Subcutaneous abdominal adipose tissue (tissue), 5 donors: Measurements from ENCODE around the gene CLCN3.
"Not testable (repeated sequence)": the region's sequence is repeated elsewhere in the genome, so short reads cannot be mapped to it uniquely, and the experiment has no call there.

ENCODE experiments used
- H3K27ac ChIP-seq: one replicate; pipeline ENCODE4 v1.7.0; 2013; ENCODE audit warnings: low read depth, mild to moderate bottlenecking, inconsistent platforms, low read length, moderate library complexity
- H3K27me3 ChIP-seq, 5 donors: one replicate each; pipeline ENCODE4 v1.7.0; 2013; ENCODE audit warnings: low read length in 5 of 5, inconsistent platforms in 1 of 5; ENCODE audit not compliant: control insufficient read depth in 5 of 5, insufficient read depth in 4 of 5
- H3K36me3 ChIP-seq, 5 donors: one replicate each; pipeline ENCODE4 v1.7.0; 2013; ENCODE audit warnings: low read length in 5 of 5; ENCODE audit not compliant: control insufficient read depth in 5 of 5, insufficient read depth in 5 of 5
- H3K4me1 ChIP-seq, 5 donors: one replicate each; pipeline ENCODE4 v1.7.0; 2013; ENCODE audit warnings: low read length in 5 of 5, mild to moderate bottlenecking in 3 of 5, moderate library complexity in 1 of 5; ENCODE audit not compliant: control insufficient read depth in 5 of 5, insufficient read depth in 5 of 5
- H3K4me3 ChIP-seq, 5 donors: one replicate each; pipeline ENCODE4 v1.7.0; 2013; ENCODE audit warnings: low read length in 5 of 5, low read depth in 1 of 5
- H3K9ac ChIP-seq, 5 donors: one replicate each; pipeline ENCODE4 v1.7.0; 2013; ENCODE audit warnings: low read length in 5 of 5, mild to moderate bottlenecking in 4 of 5, moderate library complexity in 3 of 5
- H3K9me3 ChIP-seq, 5 donors: one replicate each; pipeline ENCODE4 v1.7.0; 2013; ENCODE audit warnings: low read length in 5 of 5; ENCODE audit not compliant: control insufficient read depth in 5 of 5
- donor health status: healthy.
- donor health status: healthy.
- donor health status: healthy.
- donor health status: healthy.
- donor health status: healthy.

CLCN3 gene

GRCh38 chr4:169616846-169617245 is 3.5 kb upstream of the CLCN3 start:
- peaks cover 7 to 33% (median 30%) of the 10 kb centered on the region in 5 donors for H3K4me1 ChIP-seq
- H3K9ac ChIP-seq, result peak overlapping the region in 1 of 5 donors; percentile 24
- H3K27me3 ChIP-seq, result peaks cover 0 to 5% (median 0%) of the 10 kb centered on the region in 5 donors
- H3K36me3 ChIP-seq, result peaks cover 0 to 2% (median 0%) of the 10 kb centered on the region in 5 donors
- no peak overlapping the region for H3K4me3 ChIP-seq
- H3K9me3 ChIP-seq, result no peaks in the 10 kb centered on the region
- H3K27ac ChIP-seq, result no peak overlapping the region

DNA sequence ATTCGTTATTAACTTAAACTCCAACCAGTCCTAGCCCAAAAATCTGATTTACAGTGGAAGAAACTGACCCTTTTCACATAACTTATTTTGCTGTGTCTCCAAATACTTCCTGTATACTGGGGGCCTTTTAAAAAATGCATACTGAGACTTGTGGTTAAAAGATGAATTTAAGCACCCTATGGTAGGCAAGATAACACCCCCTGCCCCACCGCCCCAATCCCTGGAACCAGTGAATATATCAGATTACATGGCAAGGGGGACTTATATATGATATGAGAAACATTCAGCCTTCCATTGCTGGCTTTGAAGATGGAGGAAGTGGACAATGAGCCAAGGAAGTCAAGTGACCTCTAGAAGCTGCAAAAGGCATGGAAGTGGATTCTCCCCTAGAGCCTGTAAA is 3.1 kb upstream of the CLCN3 start:
- H3K9ac ChIP-seq, result peak overlapping the region in 1 of 5 donors; percentile 24
- H3K4me3 ChIP-seq, result no peak overlapping the region
- H3K4me1 ChIP-seq, result peaks cover 8 to 35% (median 33%) of the 10 kb centered on the region in 5 donors
- peaks cover 0 to 2% (median 0%) of the 10 kb centered on the region in 5 donors for H3K36me3 ChIP-seq
- H3K27ac ChIP-seq, result no peak overlapping the region
- H3K9me3 ChIP-seq, result no peaks in the 10 kb centered on the region
- peaks cover 0 to 5% (median 0%) of the 10 kb centered on the region in 5 donors for H3K27me3 ChIP-seq

DNA sequence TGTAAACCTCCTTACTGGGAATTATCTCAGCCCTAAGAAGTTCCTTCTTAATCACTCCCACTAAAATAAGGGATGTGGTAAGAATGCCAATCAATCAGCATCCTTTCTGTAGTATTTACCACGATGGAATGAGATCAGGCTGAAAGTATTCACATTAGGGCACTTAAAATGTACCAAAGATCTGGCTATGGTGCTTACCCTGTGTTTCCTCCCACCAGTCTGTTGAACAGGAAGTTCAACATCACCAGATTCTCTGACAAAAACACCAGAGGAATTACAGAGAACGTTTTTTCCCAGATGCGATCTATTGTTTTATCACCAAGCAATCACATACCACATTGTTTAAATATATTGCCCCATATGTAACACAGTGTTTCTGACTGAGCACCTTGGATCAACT is 2.1 kb upstream of the CLCN3 start:
- Histone ChIP-seq H3K27ac (no peak overlapping the region), H3K27me3 (peaks cover 0 to 5% (median 0%) of the 10 kb centered on the region in 5 donors), H3K4me3 (no peak overlapping the region), H3K9ac (no peak overlapping the region), H3K36me3 (peaks cover 0 to 2% (median 0%) of the 10 kb centered on the region in 5 donors), H3K4me1 (peaks cover 8 to 33% (median 31%) of the 10 kb centered on the region in 5 donors), H3K9me3 (no peaks in the 10 kb centered on the region)

GRCh38 chr4:169618986-169619385 is 1.4 kb upstream of the CLCN3 start:
- no peak overlapping the region for H3K27ac ChIP-seq
- peak overlapping the region in 2 of 5 donors; percentile 73 to 94 for H3K9ac ChIP-seq
- no peaks in the 10 kb centered on the region for H3K9me3 ChIP-seq
- peaks cover 8 to 30% (median 29%) of the 10 kb centered on the region in 5 donors for H3K4me1 ChIP-seq
- peaks cover 0 to 2% (median 0%) of the 10 kb centered on the region in 5 donors for H3K36me3 ChIP-seq
- H3K27me3 ChIP-seq, result peaks cover 0 to 5% (median 0%) of the 10 kb centered on the region in 5 donors
- H3K4me3 ChIP-seq, result peak overlapping the region in 2 of 5 donors; percentile 84 to 91

DNA sequence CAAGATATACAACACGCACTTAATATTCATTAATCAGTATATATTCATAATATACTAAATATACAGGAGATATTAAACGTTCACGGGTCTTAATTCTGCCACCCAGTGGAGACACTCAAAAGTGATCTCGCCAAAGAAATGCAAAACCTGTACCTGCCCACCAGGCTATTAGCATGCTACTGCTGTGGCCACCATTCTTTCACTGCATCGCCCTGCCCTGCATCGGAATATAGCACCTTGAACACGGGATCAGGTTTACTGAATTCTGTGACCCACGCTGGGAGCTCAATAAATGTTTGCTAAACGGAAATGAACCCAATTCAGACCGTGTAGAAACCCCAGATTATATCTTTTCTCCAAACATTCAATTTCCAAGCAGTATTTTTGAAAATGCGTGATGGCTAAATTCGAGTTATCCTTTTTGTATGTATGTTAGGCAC is 840 bp upstream of the CLCN3 start:
- no peaks in the 10 kb centered on the region for H3K9me3 ChIP-seq
- peak overlapping the region; percentile 78 to 96 (median 84) for H3K4me3 ChIP-seq
- peak overlapping the region; percentile 73 to 94 (median 88) for H3K9ac ChIP-seq
- H3K27me3 ChIP-seq, result peaks cover 0 to 5% (median 0%) of the 10 kb centered on the region in 5 donors
- peaks cover 0 to 2% (median 0%) of the 10 kb centered on the region in 5 donors for H3K36me3 ChIP-seq
- H3K27ac ChIP-seq, result peak overlapping the region; percentile 91
- peaks cover 8 to 30% (median 29%) of the 10 kb centered on the region in 5 donors for H3K4me1 ChIP-seq

- no peaks in the 10 kb centered on the region for H3K9me3 ChIP-seq
- peak overlapping the region; percentile 91 for H3K27ac ChIP-seq
- peaks cover 0 to 2% (median 0%) of the 10 kb centered on the region in 5 donors for H3K36me3 ChIP-seq
- peaks cover 0 to 5% (median 0%) of the 10 kb centered on the region in 5 donors for H3K27me3 ChIP-seq
- H3K4me3 ChIP-seq, result peak overlapping the region; percentile 78 to 93 (median 84)
- H3K9ac ChIP-seq, result peak overlapping the region; percentile 87 to 96 (median 90)
- H3K4me1 ChIP-seq, result peaks cover 8 to 30% (median 29%) of the 10 kb centered on the region in 5 donors
These were observed 486 bp downstream of the CLCN3 start for GRCh38 chr4:169620880-169621248.

DNA sequence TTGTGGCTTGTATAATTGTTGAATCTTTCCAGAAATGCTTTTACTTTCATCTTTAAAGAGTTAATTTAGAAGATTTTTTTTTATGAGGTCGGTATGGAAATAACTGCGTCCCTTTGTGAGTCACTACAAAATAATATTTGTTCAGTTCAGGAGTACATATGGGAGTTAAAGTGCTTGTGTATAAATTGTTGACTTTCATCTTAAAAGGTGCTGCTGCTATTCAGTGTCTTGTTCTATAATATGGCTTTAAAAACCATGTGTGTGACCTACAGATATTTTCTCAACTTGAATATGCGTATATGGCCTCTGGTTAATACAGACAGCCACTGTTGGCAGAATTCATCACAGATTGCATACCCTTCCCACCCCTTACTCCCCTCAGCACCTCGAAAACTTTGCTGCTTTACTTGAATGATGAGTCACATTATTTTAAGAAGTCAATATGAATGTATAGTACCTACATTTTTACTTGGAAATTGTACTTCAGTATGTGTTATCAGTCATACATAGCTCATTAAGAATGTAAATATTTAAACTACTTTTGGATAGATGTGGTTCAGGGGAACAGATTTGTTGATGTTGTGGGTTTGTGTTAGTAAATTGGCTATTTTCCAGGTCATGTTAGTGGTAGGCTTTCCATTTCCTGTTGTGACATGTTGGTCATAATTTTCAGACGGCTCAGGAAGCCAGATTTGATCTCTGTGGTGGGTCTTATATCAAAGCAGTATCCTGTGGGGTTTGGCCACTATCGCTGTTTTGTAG is 1.5 kb downstream of the CLCN3 start:
- Histone ChIP-seq H3K9ac (peak overlapping the region in 2 of 5 donors; percentile 4 to 30), H3K4me1 (peaks cover 8 to 30% (median 29%) of the 10 kb centered on the region in 5 donors), H3K9me3 (no peaks in the 10 kb centered on the region), H3K36me3 (peaks cover 0 to 2% (median 0%) of the 10 kb centered on the region in 5 donors), H3K27ac (no peak overlapping the region), H3K27me3 (peaks cover 0 to 5% (median 0%) of the 10 kb centered on the region in 5 donors), H3K4me3 (peak overlapping the region; percentile 16 to 93 (median 79))

DNA sequence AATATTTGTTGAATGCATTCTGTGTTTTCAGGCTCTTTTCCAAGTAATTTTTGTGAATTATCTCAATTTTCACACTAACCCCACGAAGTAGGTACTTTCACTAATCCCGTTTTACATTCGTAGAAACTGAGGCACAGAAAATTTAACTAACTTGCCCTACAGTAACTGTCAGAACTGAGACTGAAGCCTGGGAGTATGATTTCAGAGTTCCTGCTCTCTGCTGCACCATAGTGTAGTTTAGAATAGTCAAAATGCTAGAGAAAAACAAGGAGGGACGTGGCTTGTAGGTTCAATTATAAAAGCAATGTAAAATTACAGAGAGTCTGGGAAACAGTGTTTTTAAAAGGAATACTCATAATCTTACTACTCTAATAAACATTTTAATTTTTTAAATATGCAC is 2.2 kb downstream of the CLCN3 start:
- Histone ChIP-seq H3K9ac (peak overlapping the region in 2 of 5 donors; percentile 26 to 35), H3K27me3 (peaks cover 0 to 5% (median 0%) of the 10 kb centered on the region in 5 donors), H3K4me1 (peaks cover 8 to 30% (median 29%) of the 10 kb centered on the region in 5 donors), H3K9me3 (no peaks in the 10 kb centered on the region), H3K27ac (no peak overlapping the region), H3K36me3 (peaks cover 0 to 2% (median 0%) of the 10 kb centered on the region in 5 donors), H3K4me3 (no peak overlapping the region)

- peaks cover 8 to 30% (median 29%) of the 10 kb centered on the region in 5 donors for H3K4me1 ChIP-seq
- H3K4me3 ChIP-seq, H3K27me3 ChIP-seq, H3K36me3 ChIP-seq, H3K9ac ChIP-seq, H3K27ac ChIP-seq, H3K9me3 ChIP-seq: not testable (repeated sequence)
These were observed 3.6 kb downstream of the CLCN3 start for GRCh38 chr4:169624012-169624411.

- H3K4me3 ChIP-seq, result no peak overlapping the region
- no peaks in the 10 kb centered on the region for H3K36me3 ChIP-seq
- no peaks in the 10 kb centered on the region for H3K9me3 ChIP-seq
- no peak overlapping the region for H3K27ac ChIP-seq
- peaks cover 3 to 19% (median 18%) of the 10 kb centered on the region in 5 donors for H3K4me1 ChIP-seq
- H3K9ac ChIP-seq, result no peak overlapping the region
- no peaks in the 10 kb centered on the region for H3K27me3 ChIP-seq
These were observed 5.5 kb downstream of the CLCN3 start for GRCh38 chr4:169625886-169626285.
